H1 (cell line): ENCODE data around the gene KCNJ12. TPM values are rescaled to one million over a fixed set of nuclear protein-coding genes. Genes with fewer than 3 reads are reported as not detected.

Experiments used
- CTCF ChIA-PET: fragments of 300-600 bp; sonication (Branson Sonifier 250); formaldehyde crosslinking; loops from one replicate; lab custom pipeline; 2021; ENCODE audit not compliant: partially characterized antibody; lab: Charles Lee
- POLR2A ChIA-PET: fragments of 300-600 bp; sonication (Branson Sonifier 250); formaldehyde crosslinking; loops from one replicate; lab custom pipeline; 2021; ENCODE audit warnings: inconsistent platforms; ENCODE audit not compliant: partially characterized antibody; lab: Charles Lee
- DNase-seq, 2 experiments: peaks; one replicate each; pipeline versions ENCODE4 v3.0.0 to v3.0.0-alpha.2; 2010 to 2022; ENCODE audit warnings: low spot score in 2 of 2, low read depth in 1 of 2, mixed read lengths in 1 of 2
- FAIRE-seq: peaks from 2 replicates; lab custom pipeline; 2011; peaks lifted over from hg19 to GRCh38; lab: Jason Lieb, UNC
- H2AFZ ChIP-seq: 2 replicates; pipeline ENCODE4 v1.8.1; 2012; ENCODE audit warnings: low read length, inconsistent platforms
- H2AK5ac ChIP-seq: 2 replicates; pipeline ENCODE4 v1.6.1; 2013; ENCODE audit warnings: low read depth, low read length
- H2BK120ac ChIP-seq: replicated peaks from 2 replicates; pipeline ENCODE3; 2013; ENCODE audit warnings: low read depth, low read length, inconsistent platforms
- H2BK12ac ChIP-seq: 2 replicates; pipeline ENCODE4 v1.6.1; 2013; ENCODE audit warnings: low read depth, low read length
- H2BK15ac ChIP-seq: 2 replicates; pipeline ENCODE4 v1.6.1; 2013; ENCODE audit warnings: low read length
- H2BK20ac ChIP-seq: 2 replicates; pipeline ENCODE4 v1.6.1; 2013; ENCODE audit warnings: low read length
- H2BK5ac ChIP-seq: 2 replicates; pipeline ENCODE4 v1.6.1; 2013; ENCODE audit warnings: low read depth, low read length
- H3K14ac ChIP-seq: 2 replicates; pipeline ENCODE4 v1.6.1; 2013; ENCODE audit warnings: inconsistent platforms; ENCODE audit not compliant: insufficient read length
- H3K18ac ChIP-seq: 2 replicates; pipeline ENCODE4 v1.6.1; 2013; ENCODE audit warnings: low read length; ENCODE audit errors: extremely low read depth
- H3K23ac ChIP-seq: 2 replicates; pipeline ENCODE4 v1.6.1; 2013; ENCODE audit warnings: inconsistent platforms; ENCODE audit not compliant: insufficient read length
- H3K23me2 ChIP-seq: 2 replicates; pipeline ENCODE4 v1.6.1; 2013; ENCODE audit warnings: low read depth, low read length
- H3K27ac ChIP-seq: 2 replicates; pipeline ENCODE4 v1.6.1; 2011; ENCODE audit warnings: low read depth, low read length, inconsistent platforms
- H3K27me3 ChIP-seq, 4 experiments: replicated peaks in 1 of 4; 1 replicate in 1 of 4; 2 replicates in 3 of 4; pipeline versions ENCODE4 v1.6.1 to v1.8.1; 2011 to 2013; ENCODE audit warnings: low read length in 3 of 4, mild to moderate bottlenecking in 3 of 4, inconsistent platforms in 2 of 4, mixed read lengths in 2 of 4, moderate library complexity in 1 of 4; ENCODE audit not compliant: control insufficient read depth in 3 of 4, insufficient read depth in 3 of 4; ENCODE audit errors: extremely low read depth in 1 of 4
- H3K36me3 ChIP-seq, 4 experiments: 2 replicates each; pipeline versions ENCODE4 v1.6.1 to v1.8.1; 2011 to 2013; ENCODE audit warnings: mild to moderate bottlenecking in 4 of 4, low read length in 3 of 4, moderate library complexity in 2 of 4, control low read depth in 1 of 4, inconsistent platforms in 1 of 4; ENCODE audit not compliant: insufficient read depth in 4 of 4, control insufficient read depth in 2 of 4
- H3K4ac ChIP-seq: replicated peaks from 2 replicates; pipeline ENCODE3; 2013; ENCODE audit warnings: low read length, low read depth, mixed read lengths, inconsistent platforms; ENCODE audit not compliant: insufficient read length
- H3K4me1 ChIP-seq, 4 experiments: replicated peaks in 1 of 4; 1 replicate in 1 of 4; 2 replicates in 3 of 4; pipeline versions ENCODE4 v1.6.1 to v1.8.1; 2011 to 2013; ENCODE audit warnings: low read length in 3 of 4, inconsistent platforms in 2 of 4, mixed read lengths in 1 of 4; ENCODE audit not compliant: insufficient read depth in 4 of 4, control insufficient read depth in 3 of 4
- H3K4me2 ChIP-seq, 2 experiments: 2 replicates each; pipeline versions ENCODE4 v1.6.1 to v1.8.1; 2011 to 2013; ENCODE audit warnings: low read depth in 2 of 2, low read length in 2 of 2, control low read depth in 1 of 2, inconsistent platforms in 1 of 2, mild to moderate bottlenecking in 1 of 2; ENCODE audit not compliant: insufficient read depth in 1 of 2
- H3K4me3 ChIP-seq, 4 experiments: fragments of 200-600, 300-600 bp in 1 of 4; sonication (generic), shearing (Covaris generic), sonication (Bioruptor Twin) in 1 of 4; 2 replicates each; pipeline versions ENCODE4 v1.5.1 to v1.8.1; 2011 to 2016; ENCODE audit warnings: low read length in 4 of 4, low read depth in 3 of 4, control low read depth in 2 of 4, inconsistent platforms in 2 of 4, mild to moderate bottlenecking in 2 of 4, mixed read lengths in 1 of 4, moderate library complexity in 1 of 4; ENCODE audit not compliant: insufficient read depth in 2 of 4; ENCODE audit errors: extremely low read depth in 1 of 4
- H3K56ac ChIP-seq: replicated peaks from 2 replicates; pipeline ENCODE3; 2013; ENCODE audit warnings: low read depth, mild to moderate bottlenecking, mixed read lengths, low read length, inconsistent platforms; ENCODE audit not compliant: insufficient read length
- H3K79me1 ChIP-seq: 2 replicates; pipeline ENCODE4 v1.6.1; 2013; ENCODE audit warnings: low read depth, low read length, control low read depth
- H3K79me2 ChIP-seq, 2 experiments: 2 replicates each; pipeline versions ENCODE4 v1.6.1 to v1.8.1; 2012 to 2013; ENCODE audit warnings: low read length in 2 of 2, mild to moderate bottlenecking in 2 of 2, inconsistent platforms in 1 of 2; ENCODE audit not compliant: insufficient read depth in 2 of 2, control insufficient read depth in 1 of 2
- H3K9ac ChIP-seq, 4 experiments: replicated peaks in 1 of 4; 1 replicate in 1 of 4; 2 replicates in 3 of 4; pipeline versions ENCODE4 v1.6.1 to v1.8.1; 2011 to 2013; ENCODE audit warnings: low read depth in 3 of 4, low read length in 3 of 4, control low read depth in 2 of 4, mild to moderate bottlenecking in 2 of 4, moderate library complexity in 2 of 4, inconsistent platforms in 1 of 4; ENCODE audit errors: extremely low read depth in 1 of 4
- H3K9me3 ChIP-seq, 2 experiments: 2 replicates each; pipeline versions ENCODE4 v1.6.1 to v1.8.1; 2012 to 2013; ENCODE audit warnings: mild to moderate bottlenecking in 2 of 2, moderate library complexity in 2 of 2, control low read depth in 1 of 2, inconsistent platforms in 1 of 2, low read depth in 1 of 2, low read length in 1 of 2, mixed read lengths in 1 of 2; ENCODE audit not compliant: insufficient read depth in 2 of 2
- H4K20me1 ChIP-seq, 2 experiments: replicated peaks in 1 of 2; 2 replicates each; pipeline versions ENCODE3 to v1.8.1; 2011 to 2013; ENCODE audit warnings: inconsistent platforms in 2 of 2, low read length in 2 of 2, mild to moderate bottlenecking in 1 of 2; ENCODE audit not compliant: insufficient read depth in 2 of 2, control insufficient read depth in 1 of 2
- H4K5ac ChIP-seq: 2 replicates; pipeline ENCODE4 v1.6.1; 2013; ENCODE audit warnings: low read length, low read depth, mixed read lengths, inconsistent platforms; ENCODE audit not compliant: insufficient read length
- H4K8ac ChIP-seq: 2 replicates; pipeline ENCODE4 v1.8.0; 2013; ENCODE audit warnings: mild to moderate bottlenecking, moderate library complexity, low read length, inconsistent platforms; ENCODE audit not compliant: insufficient read depth; ENCODE audit errors: extremely low read depth
- H4K91ac ChIP-seq: replicated peaks from 2 replicates; pipeline ENCODE3; 2013; ENCODE audit warnings: low read length, mixed read lengths, inconsistent platforms; ENCODE audit not compliant: insufficient read length
- JUN ChIP-seq: IDR thresholded peaks from 2 replicates; pipeline ENCODE4 v1.6.1; 2011; ENCODE audit warnings: low read depth, mild to moderate bottlenecking, improper control_type of control experiment, low read length
- SP2 ChIP-seq: IDR thresholded peaks from 2 replicates; pipeline ENCODE4 v1.6.1; 2012; ENCODE audit warnings: mild to moderate bottlenecking, low read length, inconsistent platforms
- SUZ12 ChIP-seq: fragments of 200-600 bp; sonication (generic); IDR thresholded peaks from 2 replicates; pipeline ENCODE4 v1.6.1; 2012; ENCODE audit warnings: mild to moderate bottlenecking, inconsistent platforms, low read length, moderate library complexity, mixed read lengths
- WGBS, 2 experiments: shearing (Covaris generic) in 1 of 2; methylation state at CpG; one replicate each; pipeline versions ENCODE4 v1.1.6 to v1.1.7; 2013 to 2015; ENCODE audit warnings: low lambda C conversion rate in 2 of 2, mixed read lengths in 2 of 2, inconsistent platforms in 1 of 2, low coverage in 1 of 2, missing lambda C conversion rate in 1 of 2; ENCODE audit not compliant: insufficient replicate concordance in 2 of 2, insufficient coverage in 1 of 2, insufficient read length in 1 of 2; ENCODE audit errors: extremely low coverage in 1 of 2, missing lambda C conversion rate in 1 of 2; 5-methylcytosine and 5-hydroxymethylcytosine counted together
- polyA plus RNA-seq, 7 experiments: library from polyadenylated mRNA; depleted of rRNA in 3 of 7; stranded (reverse) in 5 of 7; unstranded in 2 of 7; fragments of >200 nt in 5 of 7; fragments of 200-250 nt in 2 of 7; gene quantifications; 1 replicate in 5 of 7; 2 replicates in 1 of 7; 4 replicates in 1 of 7; pipeline versions ENCODE4 v1.2.1 to v1.2.3, GENCODE V29; 2011 to 2013; ENCODE audit warnings: missing spikeins in 2 of 7, mixed read lengths in 2 of 7
- total RNA-seq: library from RNA; stranded (reverse); fragmentation: NEBNext Ultra II Directional; extraction: Animal tissue kit (Norgen Biotek cat#: 25700); gene quantifications from 2 replicates; pipeline ENCODE4 v1.2.1, GENCODE V29; 2021
- TF ChIP-seq, protein P1 (sequence below), 3 experiments: IDR thresholded peaks; 1 replicate in 2 of 3; 2 replicates in 1 of 3; pipeline versions ENCODE4 v1.5.1 to v1.6.1; 2011; ENCODE audit warnings: low read length in 3 of 3, mild to moderate bottlenecking in 3 of 3, inconsistent platforms in 2 of 3, low read depth in 1 of 3, moderate library complexity in 1 of 3; ENCODE audit not compliant: insufficient read depth in 1 of 3; ENCODE audit errors: control extremely low read depth in 1 of 3
- TF ChIP-seq, protein P2 (sequence below): IDR thresholded peaks from 2 replicates; pipeline ENCODE4 v1.6.1; 2011; ENCODE audit warnings: low read length, improper control_type of control experiment

The KCNJ12 gene
- total and polyA plus RNA-seq, 2 of the 8 experiments (the other 6 are each of a cell fraction or from before 2014, with no cell fraction given), result 1.2 to 1.5 TPM

DNA sequence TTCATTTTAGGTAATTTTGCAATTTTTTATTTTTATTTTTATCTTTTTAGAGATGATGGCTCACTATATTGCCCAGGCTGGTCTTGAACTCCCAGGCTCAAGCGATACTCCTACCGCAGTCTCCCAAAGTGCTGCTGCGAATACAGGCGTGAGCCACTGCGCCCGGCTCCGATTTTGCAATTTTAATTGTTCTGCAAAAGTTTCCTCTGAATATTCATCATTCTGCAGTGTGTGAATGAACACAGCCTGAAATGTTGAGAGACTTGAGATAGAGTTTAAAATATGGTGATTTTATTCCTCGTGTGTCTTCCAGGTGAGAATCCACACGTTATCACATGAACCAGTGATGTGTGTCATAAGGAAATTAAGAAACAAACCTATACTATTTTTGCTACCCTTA, 75.8 kb downstream of the KCNJ12 start:
- H4K20me1 ChIP-seq, result no peaks in the 10 kb centered on the region
- H2BK20ac ChIP-seq, result no peak overlapping the region
- H3K27ac ChIP-seq, result no peak overlapping the region
- no peaks in the 10 kb centered on the region; a peak in 2 of 7 replicates for H3K4me1 ChIP-seq
- peaks cover 5% of the 10 kb centered on the region; the same call in 1 of the 2 replicates for H3K23me2 ChIP-seq
- no peaks in the 10 kb centered on the region for H3K79me1 ChIP-seq
- FAIRE-seq, result no peak
- no peak overlapping the region for H2AFZ ChIP-seq
- no peak overlapping the region for H3K14ac ChIP-seq
- no peak overlapping the region for H3K18ac ChIP-seq
- H3K4me3 ChIP-seq, result no peak overlapping the region
- H4K8ac ChIP-seq, result no peak overlapping the region
- H2BK5ac ChIP-seq, result no peak overlapping the region
- H3K56ac ChIP-seq, result no peak overlapping the region
- 81% methylated on average over 9 of the region's 9 CpGs; no CpG with 5 or more reads in 1 of the 2 experiments for WGBS, 2 experiments
- no peak overlapping the region for H4K91ac ChIP-seq
- H4K5ac ChIP-seq, result no peak overlapping the region
- POLR2A ChIA-PET, result no interaction called here
- TF ChIP-seq, protein P1, sequence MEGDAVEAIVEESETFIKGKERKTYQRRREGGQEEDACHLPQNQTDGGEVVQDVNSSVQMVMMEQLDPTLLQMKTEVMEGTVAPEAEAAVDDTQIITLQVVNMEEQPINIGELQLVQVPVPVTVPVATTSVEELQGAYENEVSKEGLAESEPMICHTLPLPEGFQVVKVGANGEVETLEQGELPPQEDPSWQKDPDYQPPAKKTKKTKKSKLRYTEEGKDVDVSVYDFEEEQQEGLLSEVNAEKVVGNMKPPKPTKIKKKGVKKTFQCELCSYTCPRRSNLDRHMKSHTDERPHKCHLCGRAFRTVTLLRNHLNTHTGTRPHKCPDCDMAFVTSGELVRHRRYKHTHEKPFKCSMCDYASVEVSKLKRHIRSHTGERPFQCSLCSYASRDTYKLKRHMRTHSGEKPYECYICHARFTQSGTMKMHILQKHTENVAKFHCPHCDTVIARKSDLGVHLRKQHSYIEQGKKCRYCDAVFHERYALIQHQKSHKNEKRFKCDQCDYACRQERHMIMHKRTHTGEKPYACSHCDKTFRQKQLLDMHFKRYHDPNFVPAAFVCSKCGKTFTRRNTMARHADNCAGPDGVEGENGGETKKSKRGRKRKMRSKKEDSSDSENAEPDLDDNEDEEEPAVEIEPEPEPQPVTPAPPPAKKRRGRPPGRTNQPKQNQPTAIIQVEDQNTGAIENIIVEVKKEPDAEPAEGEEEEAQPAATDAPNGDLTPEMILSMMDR (IDR thresholded peaks at IDR 0.05; ENCODE audit: control extremely low read depth in 1 of 3, insufficient read depth in 1 of 3, low read depth in 1 of 3, low read length in 3 of 3), result no peak
- no peak for TF ChIP-seq SP2
- TF ChIP-seq, protein P2, sequence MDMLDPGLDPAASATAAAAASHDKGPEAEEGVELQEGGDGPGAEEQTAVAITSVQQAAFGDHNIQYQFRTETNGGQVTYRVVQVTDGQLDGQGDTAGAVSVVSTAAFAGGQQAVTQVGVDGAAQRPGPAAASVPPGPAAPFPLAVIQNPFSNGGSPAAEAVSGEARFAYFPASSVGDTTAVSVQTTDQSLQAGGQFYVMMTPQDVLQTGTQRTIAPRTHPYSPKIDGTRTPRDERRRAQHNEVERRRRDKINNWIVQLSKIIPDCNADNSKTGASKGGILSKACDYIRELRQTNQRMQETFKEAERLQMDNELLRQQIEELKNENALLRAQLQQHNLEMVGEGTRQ, result no peak
- TF ChIP-seq SUZ12, result no peak
- no peak for TF ChIP-seq JUN
- TF ChIP-seq, all 59 proteins: peak for 0
- H3K9ac ChIP-seq, result no peak overlapping the region
- no peak overlapping the region for H2BK12ac ChIP-seq
- H2BK15ac ChIP-seq, result no peak overlapping the region
- CTCF ChIA-PET, result interaction anchor here (0.8 kb wide), 1 partner anchor 60 kb away, joined by 3 read pairs; no protein-coding TSS in a partner anchor
- no peak overlapping the region for H2BK120ac ChIP-seq
- no peak for DNase-seq
- H3K4ac ChIP-seq, result no peak overlapping the region
- H3K36me3 ChIP-seq, result no peaks in the 10 kb centered on the region
- H3K23ac ChIP-seq, result no peak overlapping the region
- peak overlapping the region in 1 of 2 experiments; percentile 64; a peak in 1 of 4 replicates for H3K4me2 ChIP-seq
- H3K79me2 ChIP-seq, result no peaks in the 10 kb centered on the region
- H2AK5ac ChIP-seq, result no peak overlapping the region
- H3K9me3 ChIP-seq, result no peaks in the 10 kb centered on the region; a peak in 1 of 4 replicates
- H3K27me3 ChIP-seq, result peaks cover 0 to 17% (median 11%) of the 10 kb centered on the region in 4 experiments; a peak in 6 of 7 replicates
